Measurements from ENCODE around the gene RAP1A. TPM values are rescaled to one million over a fixed set of nuclear protein-coding genes. Genes with fewer than 3 reads are reported as not detected.

RAP1A gene
- total RNA-seq, 1 experiment from 2014 or later, result 37.1 TPM

- Histone ChIP-seq H3K27ac (ENCODE audit: low read length) (no peak overlapping the region), H3K27me3 (ENCODE audit: control insufficient read depth, insufficient read depth, low read length) (no peaks in the 10 kb centered on the region), H3K4me1 (ENCODE audit: control insufficient read depth, insufficient read depth, low read length) (no peaks in the 10 kb centered on the region), H3K36me3 (ENCODE audit: control insufficient read depth, insufficient read depth, low read length) (peaks cover 3% of the 10 kb centered on the region), H3K9me3 (ENCODE audit: control insufficient read depth, insufficient read depth, low read depth, low read length) (no peaks in the 10 kb centered on the region), H3K4me3 (ENCODE audit: low read depth in 2 of 2, low read length in 2 of 2) (no peak overlapping the region)
- BruUV-seq (replicated peaks), result no TSS peak
- ATAC-seq (no peak), DNase-seq (ENCODE audit: low read depth, low spot score) (no peak)
- no peak for TF ChIP-seq POLR2AphosphoS5 (IDR thresholded peaks at IDR 0.05; ENCODE audit: low read depth, low read length)
- no peak for TF ChIP-seq REST (IDR thresholded peaks at IDR 0.05; ENCODE audit: insufficient read depth in 1 of 2, low read depth in 2 of 2, low read length in 1 of 2)
- no peak for TF ChIP-seq TCF7L2 (IDR thresholded peaks at IDR 0.05; ENCODE audit: low read depth, low read length)
- TF ChIP-seq SIN3A (IDR thresholded peaks at IDR 0.05; ENCODE audit: borderline replicate concordance, insufficient read depth, low read depth, low read length), result no peak
- TF ChIP-seq CTCF (IDR thresholded peaks at IDR 0.05), result no peak
- CTCF ChIA-PET, result no interaction called here
- POLR2A ChIA-PET, result no interaction called here
- intact Hi-C loops (cut with micrococcal nuclease; ENCODE audit: unreplicated experiment), result no loop called here
- in situ Hi-C loops (cut with HindIII; ENCODE audit: low pct_unique_long_range_greater_than_20kb, low sequenced_read_pairs), result no loop called here
Measured at GRCh38 chr1:111695801-111696200, 76.2 kb downstream of the RAP1A start.

- Histone ChIP-seq H3K4me3 (ENCODE audit: low read depth in 2 of 2, low read length in 2 of 2) (no peak overlapping the region), H3K27ac (ENCODE audit: low read length) (no peak overlapping the region), H3K36me3 (ENCODE audit: control insufficient read depth, insufficient read depth, low read length) (peaks cover 3% of the 10 kb centered on the region), H3K27me3 (ENCODE audit: control insufficient read depth, insufficient read depth, low read length) (no peaks in the 10 kb centered on the region), H3K9me3 (ENCODE audit: control insufficient read depth, insufficient read depth, low read depth, low read length) (no peaks in the 10 kb centered on the region), H3K4me1 (ENCODE audit: control insufficient read depth, insufficient read depth, low read length) (no peaks in the 10 kb centered on the region)
- ChIA-PET CTCF (no interaction called here), POLR2A (no interaction called here)
- in situ Hi-C loops (cut with HindIII; ENCODE audit: low pct_unique_long_range_greater_than_20kb, low sequenced_read_pairs), result no loop called here
- intact Hi-C loops (cut with micrococcal nuclease; ENCODE audit: unreplicated experiment), result no loop called here
- TF ChIP-seq TCF7L2 (IDR thresholded peaks at IDR 0.05; ENCODE audit: low read depth, low read length), result no peak
- TF ChIP-seq SIN3A (IDR thresholded peaks at IDR 0.05; ENCODE audit: borderline replicate concordance, insufficient read depth, low read depth, low read length), result no peak
- TF ChIP-seq POLR2AphosphoS5 (IDR thresholded peaks at IDR 0.05; ENCODE audit: low read depth, low read length), result no peak
- no peak for TF ChIP-seq CTCF (IDR thresholded peaks at IDR 0.05)
- TF ChIP-seq REST (IDR thresholded peaks at IDR 0.05; ENCODE audit: insufficient read depth in 1 of 2, low read depth in 2 of 2, low read length in 1 of 2), result no peak
- ATAC-seq (no peak), DNase-seq (ENCODE audit: low read depth, low spot score) (no peak)
- no TSS peak for BruUV-seq (replicated peaks)
Measured at GRCh38 chr1:111696330-111696729, 76.7 kb downstream of the RAP1A start.
